NOMO-1 (cell line): ENCODE data around the gene CROCC2.

Experiments used
- DNase-seq, 2 experiments: peaks; one replicate each; lab custom pipeline; 2025; ENCODE audit not compliant: unreplicated experiment in 2 of 2; lab: John Stamatoyannopoulos, UW

The CROCC2 gene

DNA sequence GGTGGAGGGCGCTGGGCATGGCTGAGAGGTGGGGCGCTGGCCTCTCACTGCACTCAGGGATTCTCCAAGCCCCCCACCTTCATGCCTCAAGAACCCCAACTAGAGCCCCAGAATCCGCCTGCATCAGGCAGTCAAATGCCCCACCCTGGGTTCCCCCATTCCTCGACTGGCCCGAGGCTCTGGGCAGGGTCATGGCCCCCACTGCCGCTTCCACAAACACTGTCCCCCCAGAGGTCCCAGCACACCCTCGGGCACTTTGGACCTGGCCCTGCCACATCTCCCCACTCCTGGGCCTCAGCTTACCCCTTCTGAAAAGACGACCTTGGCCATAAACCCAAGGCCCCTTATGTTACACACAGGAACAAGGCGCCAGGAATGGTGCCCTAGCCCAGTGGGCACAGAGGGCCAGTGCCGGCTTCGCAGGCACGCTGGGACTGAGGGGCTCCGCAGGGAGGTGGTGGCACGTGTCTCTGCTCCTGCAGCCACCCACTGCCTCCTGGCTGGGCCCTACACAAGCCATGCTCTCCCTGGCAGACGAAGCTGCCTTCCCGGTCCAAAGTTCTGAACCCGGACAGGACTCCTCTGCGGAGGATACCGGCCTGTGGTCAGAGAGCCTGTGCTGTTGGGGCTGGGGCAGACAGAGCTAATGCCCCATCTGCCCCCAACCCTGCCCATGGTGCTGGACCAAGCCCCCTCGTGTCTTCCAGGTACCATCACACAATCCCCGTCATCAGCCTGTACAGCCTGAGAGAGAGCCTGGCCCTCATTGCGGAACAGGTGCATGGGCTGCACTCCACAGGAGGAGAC is 30.7 kb upstream of the CROCC2 start:
- DNase-seq: no peak

DNA sequence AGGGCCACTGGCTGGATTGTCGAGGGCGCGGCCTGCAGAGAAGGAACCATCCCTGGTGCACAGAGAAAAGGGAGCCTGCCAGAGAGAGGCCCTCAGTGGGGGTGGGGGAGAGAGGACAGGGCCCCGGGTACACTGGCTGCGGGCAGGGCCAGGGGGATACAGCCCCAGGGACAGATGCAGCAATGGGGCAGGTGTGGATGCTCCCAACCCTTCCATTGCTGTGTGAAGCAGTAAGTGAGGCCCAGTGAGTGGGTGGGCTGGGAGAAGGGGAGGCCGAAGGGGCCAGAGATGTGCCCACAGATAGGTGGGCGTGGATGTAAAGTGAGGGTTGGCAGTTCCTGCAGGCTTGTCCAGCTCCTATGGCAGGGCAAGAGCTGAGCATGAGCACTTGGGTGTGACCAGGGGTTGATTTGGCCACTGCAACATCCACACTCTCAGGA is 30.1 kb upstream of the CROCC2 start:
- no peak for DNase-seq

DNA sequence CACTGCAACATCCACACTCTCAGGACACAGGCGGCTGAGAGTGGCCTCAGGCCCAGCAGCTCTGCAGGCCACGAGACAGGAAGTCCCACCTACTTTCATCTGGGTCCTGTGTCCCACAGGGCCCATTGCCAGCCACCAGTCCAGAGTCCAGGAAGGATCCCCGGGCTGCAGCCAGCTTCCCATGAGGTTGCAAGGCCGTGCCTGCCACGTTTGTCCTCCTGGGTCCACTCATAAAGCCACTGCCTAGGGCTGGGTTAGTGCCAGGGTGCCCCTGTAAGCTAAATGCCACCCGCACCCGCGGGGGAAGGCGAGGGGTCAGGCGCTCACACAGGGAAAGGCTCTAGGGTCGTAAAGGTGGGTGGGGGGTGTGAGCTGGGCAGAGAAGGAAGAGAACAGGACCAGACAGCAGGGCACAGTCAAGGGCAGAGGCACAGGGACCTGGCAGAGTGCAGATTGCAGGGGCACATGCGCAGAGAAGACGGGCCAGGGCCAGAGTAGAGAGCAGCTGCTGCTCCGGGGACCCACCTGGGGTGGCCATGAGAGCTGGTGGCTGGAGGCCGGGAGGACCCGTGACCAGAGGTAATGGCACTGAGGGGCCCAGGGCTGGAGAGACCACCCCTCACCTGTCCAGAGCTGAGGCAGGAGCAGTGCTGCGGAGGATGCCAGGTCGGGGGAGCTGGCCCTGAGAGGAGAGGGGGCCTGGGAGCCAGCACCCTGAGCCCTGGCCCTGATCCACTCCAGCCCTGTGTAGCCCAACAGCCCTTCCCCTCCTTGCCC is 29.5 kb upstream of the CROCC2 start:
- no peak for DNase-seq

DNA sequence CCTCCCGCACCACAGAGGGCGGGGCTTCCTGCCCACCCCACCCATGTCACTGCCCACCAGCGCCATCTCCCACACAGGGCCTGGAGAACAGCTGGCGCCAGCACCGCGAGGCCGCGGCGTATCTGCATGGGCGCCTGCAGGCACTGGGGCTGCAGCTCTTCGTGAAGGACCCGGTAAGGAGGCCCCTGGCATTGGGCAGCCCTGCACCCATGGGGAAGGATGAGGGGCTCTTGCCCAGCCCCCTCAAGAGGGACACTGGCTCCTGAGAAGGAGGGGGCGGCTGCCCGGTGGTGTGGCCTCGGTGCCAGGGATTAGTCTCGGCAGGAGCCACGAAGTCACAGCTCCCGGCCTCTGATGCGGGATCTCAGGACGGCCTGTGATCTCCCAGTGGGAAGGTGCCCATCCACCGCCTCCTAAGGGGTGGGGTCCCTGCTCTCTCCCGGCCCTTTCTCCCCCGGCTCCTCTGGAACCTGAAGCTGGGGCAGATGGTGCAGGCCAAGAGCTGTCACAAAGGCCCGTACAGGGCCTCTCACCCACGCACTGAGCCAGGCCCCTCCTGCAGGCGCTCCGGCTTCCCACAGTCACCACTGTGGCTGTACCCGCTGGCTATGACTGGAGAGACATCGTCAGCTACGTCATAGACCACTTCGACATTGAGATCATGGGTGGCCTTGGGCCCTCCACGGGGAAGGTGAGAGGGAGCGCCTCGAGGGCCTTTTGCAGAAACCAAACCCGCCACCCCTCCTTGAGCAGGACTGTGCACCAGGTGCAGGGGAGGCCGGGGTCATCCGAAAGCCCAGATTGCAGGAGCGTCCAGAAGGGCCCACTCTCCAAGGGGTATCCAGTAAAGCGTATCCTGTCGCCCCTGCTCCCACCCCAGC is 28.4 kb upstream of the CROCC2 start:
- DNase-seq: no peak

DNA sequence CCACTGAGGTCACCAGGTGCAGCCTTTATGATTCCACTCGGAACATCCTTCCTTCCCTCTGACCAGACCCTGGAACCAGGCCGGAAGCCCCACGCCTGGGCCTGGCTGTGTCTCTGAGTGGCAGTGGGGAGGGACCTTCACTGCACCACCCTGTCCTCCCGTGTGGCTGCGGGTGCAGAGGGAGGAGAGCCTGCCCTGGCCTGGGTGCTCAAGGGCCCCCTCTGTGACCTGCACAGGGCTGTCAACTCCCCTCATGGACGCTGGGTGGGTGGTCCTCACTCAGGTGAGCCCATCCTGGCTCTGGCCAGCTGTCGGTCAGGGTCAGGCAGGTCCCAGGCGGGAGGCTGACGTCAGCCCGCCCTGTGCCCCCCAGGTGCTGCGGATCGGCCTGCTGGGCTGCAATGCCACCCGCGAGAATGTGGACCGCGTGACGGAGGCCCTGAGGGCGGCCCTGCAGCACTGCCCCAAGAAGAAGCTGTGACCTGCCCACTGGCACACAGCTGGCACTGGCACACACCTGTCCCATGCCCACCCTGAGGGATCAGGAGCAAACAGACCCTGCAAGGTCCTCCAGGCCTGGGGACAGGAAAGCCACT is 27.7 kb upstream of the CROCC2 start:
- no peak for DNase-seq

DNA sequence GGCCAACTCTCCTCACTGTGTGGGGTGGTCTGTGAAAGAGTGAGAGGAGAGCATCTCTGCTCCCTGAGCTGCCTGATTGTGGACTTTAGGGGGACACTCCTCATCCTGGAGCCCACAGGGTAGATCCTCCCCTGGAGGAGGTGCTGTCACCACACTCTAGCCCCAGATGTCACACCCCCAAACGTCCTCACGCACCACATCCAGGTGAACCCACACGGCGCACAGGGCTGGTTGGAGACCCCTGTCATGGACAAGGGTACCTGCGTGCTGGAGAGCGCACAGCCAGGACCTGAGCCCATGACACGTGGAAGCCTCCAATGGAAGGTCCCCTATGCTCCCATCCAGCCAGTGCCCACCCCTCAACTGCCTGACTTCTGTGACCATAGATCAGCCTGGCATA is 27.0 kb upstream of the CROCC2 start:
- DNase-seq: no peak

DNA sequence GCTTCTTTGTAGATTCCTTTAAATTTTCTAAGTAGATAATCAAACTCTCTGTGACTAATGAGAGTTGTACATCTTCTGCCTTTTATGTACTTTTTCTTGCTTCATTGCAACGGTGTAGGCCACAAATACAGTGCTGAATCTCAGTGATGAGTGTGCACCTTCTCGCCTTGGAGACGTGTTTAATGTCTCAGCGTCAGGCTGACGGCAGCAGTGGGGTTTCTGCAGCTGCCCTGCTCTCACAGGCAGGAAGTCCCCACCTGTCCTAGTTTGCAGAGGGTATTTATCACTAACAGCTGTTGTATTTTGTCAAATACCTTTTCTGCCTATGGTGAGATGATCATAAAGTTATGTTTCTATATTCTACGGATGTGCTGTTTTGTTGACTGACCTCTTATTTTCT is 24.2 kb upstream of the CROCC2 start:
- no peak for DNase-seq

DNA sequence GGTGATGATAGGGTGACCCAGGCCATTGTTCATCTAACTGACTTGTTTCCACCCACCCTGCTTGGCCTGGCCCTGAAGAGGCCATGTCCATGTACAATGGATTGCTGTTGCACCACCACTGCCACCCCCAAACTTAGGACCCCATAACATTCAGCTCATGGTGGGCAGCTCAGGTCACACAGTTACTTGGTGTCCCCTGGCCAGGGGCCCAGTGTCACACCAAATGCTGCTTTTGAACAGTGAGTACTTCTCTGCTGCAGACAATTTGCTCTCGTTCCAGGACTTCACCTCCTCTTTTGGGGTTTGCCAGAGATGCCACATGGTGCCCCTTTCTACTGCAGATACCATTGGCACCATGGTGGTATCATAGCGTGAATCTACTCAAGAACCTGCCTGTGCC is 21.9 kb upstream of the CROCC2 start:
- no peak for DNase-seq

DNA sequence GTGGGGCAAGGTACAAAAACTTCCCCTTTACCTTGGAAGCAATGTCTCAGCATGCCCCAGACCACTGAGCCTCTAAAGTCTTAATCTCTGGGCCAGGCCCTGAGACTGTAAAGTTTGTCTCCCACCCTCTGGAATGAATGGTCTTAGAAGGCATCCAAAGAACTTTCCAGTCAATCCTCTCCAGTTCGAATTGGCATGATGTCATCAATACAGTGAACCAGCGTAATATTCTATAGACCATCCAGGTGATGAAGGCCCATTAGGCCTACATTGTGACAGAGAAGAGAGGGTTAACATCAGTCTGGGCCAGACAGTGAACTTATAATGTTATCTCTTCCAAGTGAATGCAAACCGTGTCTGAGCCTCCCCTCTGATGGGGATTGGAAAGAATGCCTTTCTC is 21.4 kb upstream of the CROCC2 start:
- no peak for DNase-seq

DNA sequence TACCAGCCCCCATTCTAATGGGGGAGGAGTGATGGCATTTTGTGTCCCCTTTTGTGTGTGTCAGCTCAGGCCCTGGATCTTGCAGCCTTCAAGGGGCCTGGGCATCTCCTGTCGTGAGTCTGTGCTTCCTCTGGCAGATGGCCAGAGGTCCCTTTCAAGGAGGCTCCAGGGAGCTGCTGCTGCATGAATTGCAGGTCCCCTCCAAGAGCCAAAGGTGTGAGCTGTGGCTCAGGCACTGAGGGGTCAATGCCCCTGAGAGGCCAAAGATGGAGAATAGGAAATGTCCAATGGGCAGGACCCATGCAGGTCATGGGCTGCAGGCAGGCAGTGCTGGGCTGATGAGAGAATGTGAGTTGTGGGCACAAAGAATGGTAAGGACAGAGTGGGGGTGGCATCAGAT is 20.6 kb upstream of the CROCC2 start:
- no peak for DNase-seq

DNA sequence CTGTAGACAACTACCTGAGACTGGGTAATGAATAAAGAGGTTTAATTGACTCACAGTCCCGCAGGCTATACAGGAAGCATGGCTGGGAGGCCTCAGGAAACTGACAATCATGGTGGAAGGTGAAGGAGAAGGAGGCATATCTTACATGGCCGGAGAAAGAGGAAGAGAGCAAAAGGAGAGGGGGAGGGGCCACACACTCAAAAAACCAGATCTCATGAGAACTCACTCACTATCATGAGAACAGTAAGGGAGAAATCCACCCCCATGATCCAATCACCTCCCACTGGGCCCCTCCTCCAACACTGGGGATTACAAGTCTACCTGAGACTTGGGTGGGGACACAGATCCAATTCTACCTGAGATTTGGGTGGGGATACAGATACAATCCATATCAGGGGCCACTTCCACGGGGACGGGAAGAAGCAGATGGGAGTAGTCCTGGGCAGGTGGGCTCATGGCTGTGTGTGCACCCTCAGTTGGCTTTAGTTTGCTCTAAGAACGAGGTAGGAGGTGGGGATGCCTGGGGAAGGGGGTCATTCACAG is 20.0 kb upstream of the CROCC2 start:
- peak; percentile 67 to 72 for DNase-seq

DNA sequence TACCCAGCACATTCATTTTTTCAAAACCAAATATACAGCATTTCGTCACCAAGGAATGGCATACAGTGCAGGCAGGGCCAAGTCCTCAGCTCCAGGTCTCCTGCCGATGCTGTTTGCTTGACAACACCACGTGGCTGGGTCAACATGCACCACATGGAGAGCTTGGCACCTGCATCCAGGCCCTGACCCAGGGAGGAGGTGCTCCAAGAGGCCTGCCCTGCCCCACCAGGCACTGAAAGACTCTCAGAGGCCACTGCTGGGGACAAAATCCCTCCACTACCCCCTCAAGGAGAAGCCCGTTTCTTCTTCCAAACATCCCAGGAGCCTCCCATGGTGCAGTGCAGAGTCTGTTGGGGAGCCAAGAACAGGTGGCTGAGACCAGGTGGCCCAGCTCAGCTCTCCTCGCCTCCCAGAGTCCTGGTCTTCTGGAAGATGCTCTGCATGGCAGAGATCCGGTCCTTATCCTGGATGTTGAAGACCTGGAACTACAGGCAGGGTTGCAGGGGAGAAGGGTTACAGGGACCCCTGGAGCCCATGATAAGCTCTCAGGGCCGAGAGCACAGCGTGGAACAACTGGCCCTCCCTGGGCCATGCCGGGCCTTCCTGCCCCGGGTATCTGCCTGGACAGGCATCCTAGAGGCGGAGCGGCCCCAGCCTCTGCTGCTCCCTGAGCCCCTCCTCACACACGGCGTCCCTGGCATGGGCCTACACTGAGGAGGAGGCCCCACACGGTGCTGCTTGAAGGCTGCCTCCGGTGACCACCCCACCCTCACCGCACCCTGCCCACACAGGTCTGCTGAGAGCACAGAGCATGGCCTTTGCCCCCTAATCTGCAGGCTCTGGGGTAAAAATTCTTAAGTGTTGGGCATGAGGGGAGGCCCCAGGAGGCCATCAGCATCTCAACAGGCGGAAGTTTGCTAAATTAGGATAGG is 19.2 kb upstream of the CROCC2 start:
- DNase-seq: no peak

DNA sequence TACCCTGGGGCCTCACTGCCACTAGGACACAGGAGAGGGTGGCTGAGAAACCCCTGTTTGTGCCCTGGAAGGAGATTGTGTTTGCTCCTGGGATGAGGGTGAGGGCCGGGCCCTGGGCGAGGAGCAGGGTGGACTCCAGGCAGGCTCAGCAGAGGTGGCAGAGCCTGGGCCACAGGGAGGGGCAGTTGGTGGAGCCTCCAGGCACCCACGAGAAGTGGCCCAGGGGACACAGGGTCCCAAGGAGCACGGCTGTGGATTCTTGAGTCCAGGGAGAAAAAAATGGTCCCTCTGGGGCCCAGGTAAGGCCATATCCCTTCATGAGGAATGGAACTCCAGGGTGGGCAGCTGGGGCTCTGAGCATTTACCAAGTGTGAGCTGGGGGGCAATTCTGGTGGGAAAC is 18.5 kb upstream of the CROCC2 start:
- DNase-seq: no peak

DNA sequence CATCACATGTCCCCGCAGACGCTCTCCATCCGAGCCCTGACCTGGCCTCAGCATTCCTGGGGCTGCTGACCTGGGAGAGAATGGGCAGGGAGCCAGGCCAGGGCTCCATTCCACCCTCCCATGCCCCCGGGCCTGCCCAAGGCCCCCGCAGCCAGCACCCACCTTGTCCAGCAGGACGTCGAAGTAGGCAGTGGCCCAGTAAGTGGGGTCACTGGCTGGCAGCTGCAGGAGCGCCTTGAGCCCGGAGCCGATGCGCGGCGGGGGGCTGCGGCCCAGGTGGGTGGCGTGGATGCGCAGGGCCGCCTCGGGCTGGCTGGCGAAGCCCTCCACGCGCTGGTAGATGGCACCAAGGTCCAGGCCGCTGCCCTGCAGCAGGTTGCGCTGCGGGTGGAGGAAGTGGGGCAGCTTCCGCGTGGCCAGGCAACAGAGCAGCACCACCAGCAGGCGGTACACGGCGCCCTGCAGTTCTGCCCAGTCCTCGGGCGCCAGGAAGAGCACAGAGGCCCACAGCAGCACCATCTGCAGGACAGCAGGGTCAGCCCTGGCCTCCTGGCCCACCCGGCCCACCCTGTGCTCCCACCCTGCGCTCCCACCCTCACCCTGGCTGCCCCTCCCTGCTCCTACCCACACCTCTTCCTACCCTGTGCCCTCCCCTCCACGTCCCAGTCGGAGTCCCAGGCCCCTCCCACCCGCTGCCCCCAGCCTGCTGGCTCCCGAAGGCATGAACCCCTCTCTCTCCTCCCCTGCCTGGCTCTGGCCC is 17.8 kb upstream of the CROCC2 start:
- no peak for DNase-seq

DNA sequence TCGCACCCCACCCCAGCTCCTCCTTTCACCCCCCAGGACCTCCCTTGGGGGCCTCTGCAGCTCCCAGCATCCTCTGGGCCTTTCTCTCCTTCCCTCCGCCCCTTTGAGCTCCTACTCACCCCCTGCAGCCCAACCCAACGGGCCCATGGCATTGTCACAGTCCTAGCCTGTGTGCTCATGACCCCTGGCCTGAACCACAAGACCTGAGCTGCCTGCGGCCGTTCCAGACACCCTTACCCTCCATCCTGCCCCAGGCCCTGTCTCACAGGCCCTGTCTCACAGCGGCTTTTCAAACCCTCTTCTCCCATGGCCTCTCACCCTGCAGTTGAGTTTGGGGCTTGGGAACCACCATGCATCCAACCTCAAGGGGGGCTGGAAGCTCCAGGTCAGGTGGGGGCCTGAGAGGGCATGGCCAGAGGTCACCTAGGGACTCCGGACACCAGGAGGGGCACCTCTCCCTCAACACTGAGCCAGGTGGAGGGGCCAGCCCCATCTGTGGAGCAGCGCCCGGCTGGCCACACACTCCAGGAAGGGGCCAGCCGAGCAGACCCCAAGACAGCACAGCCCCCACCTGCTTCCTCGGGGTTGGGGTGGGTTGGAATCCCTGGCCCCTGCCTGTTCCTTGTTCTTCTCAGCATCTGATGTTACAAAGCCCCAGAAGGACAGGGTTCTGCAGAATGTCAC is 17.1 kb upstream of the CROCC2 start:
- no peak for DNase-seq

DNA sequence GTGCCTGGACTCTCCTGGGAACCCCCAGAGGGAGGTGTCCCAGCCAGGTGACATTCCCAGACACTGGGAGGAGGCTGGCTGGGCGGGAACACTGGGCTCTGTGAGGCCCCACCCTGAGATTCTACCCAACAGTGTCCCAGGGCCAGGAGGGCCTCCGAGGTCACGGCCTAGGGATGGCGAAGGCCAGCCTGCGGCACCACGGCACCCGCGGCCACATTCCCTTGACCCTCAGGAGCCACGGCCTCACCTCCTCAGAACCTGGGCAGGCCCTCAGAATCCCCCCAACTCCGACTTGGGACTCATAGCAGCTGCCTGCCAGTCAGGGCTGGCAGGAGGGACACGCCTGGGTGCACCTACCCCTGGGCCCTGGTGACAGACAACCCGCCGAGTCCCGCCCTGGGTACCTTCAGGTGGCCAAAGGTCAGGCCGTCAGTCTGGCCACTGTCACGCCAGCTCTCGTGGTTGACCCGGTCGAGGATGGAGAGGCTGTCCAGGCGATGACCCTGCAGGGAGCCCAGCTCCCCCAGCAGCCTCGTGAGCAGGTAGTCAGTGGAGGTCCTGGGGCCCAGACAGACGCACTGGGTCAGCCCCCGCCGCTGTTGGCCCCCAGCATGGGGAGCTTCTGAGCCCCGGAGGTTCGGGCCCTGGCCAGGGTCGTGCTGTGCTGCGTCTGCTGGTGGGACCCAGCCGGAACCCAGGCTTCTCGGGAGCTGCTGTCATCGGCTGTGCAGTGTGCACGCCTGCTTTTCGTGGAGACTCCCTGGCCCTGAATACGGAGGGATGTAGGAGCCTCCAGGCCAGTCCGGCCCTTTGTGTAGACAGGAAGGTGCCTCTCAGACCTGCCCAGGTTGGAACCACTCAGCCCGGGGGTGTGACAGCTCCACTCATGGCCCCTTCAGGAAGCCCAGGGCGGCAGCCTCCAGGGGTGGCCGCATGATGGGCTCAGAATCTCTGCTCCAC is 16.3 kb upstream of the CROCC2 start:
- no peak for DNase-seq

DNA sequence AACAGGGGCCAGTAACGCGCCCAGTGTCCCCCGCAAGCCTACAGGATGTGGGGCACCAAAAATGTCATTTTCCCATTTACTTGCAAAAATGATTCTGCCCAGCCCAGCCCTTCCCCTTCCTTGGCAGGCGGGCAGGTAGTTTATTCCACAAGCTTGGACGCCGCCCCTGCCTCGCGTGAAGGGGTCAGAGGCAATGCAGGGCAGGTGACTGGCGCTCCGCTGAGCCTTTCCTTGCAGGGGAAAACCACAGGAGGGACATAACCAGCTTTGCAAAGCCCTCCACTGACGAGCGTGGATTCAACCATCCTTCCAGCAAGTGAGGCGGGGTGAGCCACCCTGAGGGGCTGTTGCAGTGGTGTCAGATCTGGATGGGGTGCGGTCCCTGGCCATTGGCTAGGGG is 15.4 kb upstream of the CROCC2 start:
- DNase-seq: no peak
